AG10803 (cell line): Measurements from ENCODE around the gene DNASE1L1.

Source experiments
- DNase-seq: peaks from one replicate; pipeline ENCODE4 v3.0.0; 2010; ENCODE audit warnings: low read depth
- H3K4me3 ChIP-seq: 2 replicates; pipeline ENCODE4 v1.5.1; 2011; ENCODE audit warnings: mild to moderate bottlenecking, low read length, control low read depth
- TF ChIP-seq, protein P1 (sequence below): conservative IDR thresholded peaks from 2 replicates; pipeline ENCODE4 v1.5.1; 2011; ENCODE audit warnings: mild to moderate bottlenecking, low read length, control low read depth, inconsistent platforms

Gene DNASE1L1

GRCh38 chrX:154419189-154419588 is 10.1 kb upstream of the DNASE1L1 start:
- no peak overlapping the region for H3K4me3 ChIP-seq
- DNase-seq, result no peak
- TF ChIP-seq, protein P1, sequence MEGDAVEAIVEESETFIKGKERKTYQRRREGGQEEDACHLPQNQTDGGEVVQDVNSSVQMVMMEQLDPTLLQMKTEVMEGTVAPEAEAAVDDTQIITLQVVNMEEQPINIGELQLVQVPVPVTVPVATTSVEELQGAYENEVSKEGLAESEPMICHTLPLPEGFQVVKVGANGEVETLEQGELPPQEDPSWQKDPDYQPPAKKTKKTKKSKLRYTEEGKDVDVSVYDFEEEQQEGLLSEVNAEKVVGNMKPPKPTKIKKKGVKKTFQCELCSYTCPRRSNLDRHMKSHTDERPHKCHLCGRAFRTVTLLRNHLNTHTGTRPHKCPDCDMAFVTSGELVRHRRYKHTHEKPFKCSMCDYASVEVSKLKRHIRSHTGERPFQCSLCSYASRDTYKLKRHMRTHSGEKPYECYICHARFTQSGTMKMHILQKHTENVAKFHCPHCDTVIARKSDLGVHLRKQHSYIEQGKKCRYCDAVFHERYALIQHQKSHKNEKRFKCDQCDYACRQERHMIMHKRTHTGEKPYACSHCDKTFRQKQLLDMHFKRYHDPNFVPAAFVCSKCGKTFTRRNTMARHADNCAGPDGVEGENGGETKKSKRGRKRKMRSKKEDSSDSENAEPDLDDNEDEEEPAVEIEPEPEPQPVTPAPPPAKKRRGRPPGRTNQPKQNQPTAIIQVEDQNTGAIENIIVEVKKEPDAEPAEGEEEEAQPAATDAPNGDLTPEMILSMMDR, result no peak

GRCh38 chrX:154417157-154417556 is 8.1 kb upstream of the DNASE1L1 start:
- no peak overlapping the region for H3K4me3 ChIP-seq
- DNase-seq, result no peak
- TF ChIP-seq, protein P1, result no peak

DNA sequence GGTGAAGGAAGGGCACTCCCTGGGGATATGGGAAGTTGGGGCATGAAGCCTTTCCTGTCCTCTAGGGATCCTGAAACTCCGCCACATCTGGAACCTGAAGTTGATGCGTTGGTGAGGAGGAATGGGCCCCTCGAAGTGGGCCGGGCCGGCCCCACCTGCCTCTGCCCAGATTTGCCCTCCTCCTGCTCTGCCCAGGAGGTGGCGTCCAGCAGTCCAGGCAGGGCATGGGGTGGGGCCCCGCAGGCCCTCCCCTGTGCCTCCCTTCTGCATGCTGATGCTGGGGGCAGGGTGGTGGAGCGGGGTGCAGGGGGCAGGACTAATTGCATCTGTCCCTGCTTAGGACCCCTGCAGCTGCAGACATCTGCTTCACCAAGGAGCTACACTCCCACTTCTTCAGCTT is 4.1 kb upstream of the DNASE1L1 start:
- no peak overlapping the region for H3K4me3 ChIP-seq
- TF ChIP-seq, protein P1, result no peak
- DNase-seq, result no peak

- TF ChIP-seq, protein P1, result no peak
- DNase-seq, result peak; percentile 17
- H3K4me3 ChIP-seq, result peak overlapping the region; percentile 63
Measured at GRCh38 chrX:154412468-154412867, 3.4 kb upstream of the DNASE1L1 start.

DNA sequence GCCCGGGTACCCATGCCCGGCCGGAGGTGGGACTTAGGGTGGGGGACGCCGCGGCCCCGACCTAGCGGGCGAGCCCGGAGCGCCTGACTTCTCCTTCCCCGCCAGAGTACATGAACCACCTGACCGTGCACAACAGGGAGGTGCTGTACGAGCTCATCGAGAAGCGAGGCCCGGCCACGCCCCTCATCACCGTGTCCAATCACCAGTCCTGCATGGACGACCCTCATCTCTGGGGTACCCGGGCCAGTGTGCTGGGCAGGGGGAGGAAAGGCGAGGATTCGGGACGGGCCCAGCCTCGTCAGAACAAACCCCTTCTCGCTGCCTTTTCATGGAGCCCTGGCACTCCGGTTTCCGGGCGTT is 2.9 kb upstream of the DNASE1L1 start:
- TF ChIP-seq, protein P1, result no peak
- H3K4me3 ChIP-seq, result peak overlapping the region; percentile 63
- DNase-seq, result peak; percentile 28

GRCh38 chrX:154408659-154409221 is 314 bp downstream of the DNASE1L1 start:
- H3K4me3 ChIP-seq, result peak overlapping the region; percentile 55
- TF ChIP-seq, protein P1, result no peak
- no peak for DNase-seq

DNA sequence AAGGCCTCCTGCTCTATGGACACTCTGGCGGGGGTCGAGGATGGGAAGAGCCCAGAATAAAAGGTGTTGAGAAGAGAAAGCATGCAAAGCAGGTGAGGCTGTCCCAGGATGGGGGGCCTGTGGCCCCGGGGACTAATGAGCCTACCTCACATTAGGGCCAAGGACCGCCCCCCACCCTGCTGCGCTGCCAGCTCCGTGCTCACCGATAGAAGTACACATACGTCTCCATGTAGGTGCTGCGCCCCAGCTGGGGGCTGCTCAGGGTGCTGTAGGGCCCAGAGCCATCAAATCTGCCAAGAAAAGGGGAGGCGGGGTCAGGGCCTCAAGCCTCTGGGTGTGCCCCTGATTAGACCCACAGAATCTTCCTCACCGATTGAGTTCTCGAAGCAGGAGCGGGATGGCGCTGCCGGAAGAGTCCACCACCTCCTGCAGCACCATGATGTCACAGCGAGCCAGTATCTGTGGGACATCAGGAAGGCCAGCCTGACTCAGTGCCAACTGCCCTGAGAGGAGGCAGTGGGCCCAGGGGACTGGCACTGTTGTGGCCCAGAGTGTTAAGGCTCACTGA is 4.3 kb downstream of the DNASE1L1 start:
- no peak for DNase-seq
- TF ChIP-seq, protein P1, result no peak
- H3K4me3 ChIP-seq, result no peak overlapping the region
